ENCODE measurements around the gene STAM2. TPM values are rescaled to one million over a fixed set of nuclear protein-coding genes. Genes with fewer than 3 reads are reported as not detected.

STAM2 gene
- total RNA-seq, 4 donors from 2014 or later, result 19.4 to 29.9 (median 23.9) TPM

DNA sequence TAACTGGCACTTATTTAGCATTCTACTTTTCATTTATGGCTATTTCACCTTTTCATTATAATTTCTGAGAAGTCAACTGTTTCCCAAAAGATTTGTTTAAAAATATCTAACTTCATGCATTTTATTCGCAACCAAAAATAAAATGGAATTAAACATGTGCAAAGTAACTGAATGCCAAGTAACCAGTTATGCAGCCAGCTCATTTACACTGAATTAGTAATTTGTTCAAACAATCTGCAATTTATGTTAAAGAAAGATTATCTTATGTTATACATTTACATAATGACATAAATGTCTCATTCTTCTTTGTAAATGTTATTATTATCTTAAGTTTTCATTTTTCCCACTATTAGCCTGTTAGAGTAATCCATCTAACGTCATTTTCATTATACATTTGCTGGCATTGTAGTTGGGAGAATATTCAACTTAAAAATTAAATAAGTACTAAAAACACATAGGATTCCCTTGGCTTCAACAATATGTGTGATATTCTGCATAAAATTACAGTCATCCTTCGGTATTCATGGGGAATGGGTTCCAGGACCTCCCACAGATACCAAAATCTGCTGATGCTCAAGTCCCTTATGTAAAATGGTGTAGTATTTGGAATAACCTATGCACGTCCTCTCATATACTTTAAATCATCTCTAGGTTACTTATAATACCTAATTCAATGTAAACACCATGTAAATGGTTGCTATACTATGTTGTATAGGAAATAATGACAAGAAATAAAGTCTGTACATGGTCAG is 43.7 kb upstream of the STAM2 start:
- Histone ChIP-seq H3K4me3 (no peak overlapping the region), H3K27ac (replicated peaks in 1 of 4) (no peak overlapping the region), H3K9me3 (no peaks in the 10 kb centered on the region), H3K27me3 (no peaks in the 10 kb centered on the region), H3K4me1 (peaks cover 11 to 27% (median 20%) of the 10 kb centered on the region in 4 donors), H3K36me3 (no peaks in the 10 kb centered on the region)
- no peak for DNase-seq (ENCODE audit: extremely low spot score)
- 79% methylated on average over 4 of the region's 4 CpGs for WGBS
- TF ChIP-seq POLR2AphosphoS5 (IDR thresholded peaks at IDR 0.05) (no peak), EP300 (IDR thresholded peaks at IDR 0.05) (no peak), CTCF (IDR thresholded peaks at IDR 0.05) (no peak), POLR2A (IDR thresholded peaks at IDR 0.05; ENCODE audit: low read depth) (no peak)
- intact Hi-C loops (cut with DNase I), result no loop called here

DNA sequence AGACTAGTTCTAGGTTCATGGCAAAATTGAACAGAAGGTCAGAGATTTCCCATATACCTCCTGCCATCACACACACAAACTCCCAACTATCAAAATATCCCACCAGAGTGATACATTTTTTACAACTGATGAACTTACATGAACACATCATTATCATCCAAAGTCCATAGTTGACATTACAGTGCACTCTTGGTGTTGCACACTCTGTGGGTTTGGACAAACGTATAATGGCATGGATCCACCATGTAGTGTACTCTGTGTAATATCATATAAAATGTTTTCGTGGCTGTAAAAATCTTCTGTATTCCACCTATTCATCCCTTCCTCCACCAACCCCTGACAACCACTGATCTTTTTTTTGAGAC is 25.9 kb upstream of the STAM2 start:
- no peaks in the 10 kb centered on the region for H3K9me3 ChIP-seq
- WGBS, result 94% methylated on average over 2 of the region's 2 CpGs
- intact Hi-C loops (cut with DNase I), result no loop called here
- TF ChIP-seq EP300 (IDR thresholded peaks at IDR 0.05) (no peak), POLR2A (IDR thresholded peaks at IDR 0.05; ENCODE audit: low read depth) (no peak), CTCF (IDR thresholded peaks at IDR 0.05) (no peak), POLR2AphosphoS5 (IDR thresholded peaks at IDR 0.05) (no peak)
- H3K4me1 ChIP-seq, result no peaks in the 10 kb centered on the region
- H3K27me3 ChIP-seq, result no peaks in the 10 kb centered on the region
- H3K4me3 ChIP-seq, result no peak overlapping the region
- no peaks in the 10 kb centered on the region for H3K36me3 ChIP-seq
- no peak overlapping the region for H3K27ac ChIP-seq (replicated peaks in 1 of 4)
- DNase-seq (ENCODE audit: extremely low spot score), result no peak

- no peak overlapping the region for H3K4me3 ChIP-seq
- intact Hi-C loops (cut with DNase I), result no loop called here
Observed at GRCh38 chr2:152200565-152201465, 25.3 kb upstream of the STAM2 start.

DNA sequence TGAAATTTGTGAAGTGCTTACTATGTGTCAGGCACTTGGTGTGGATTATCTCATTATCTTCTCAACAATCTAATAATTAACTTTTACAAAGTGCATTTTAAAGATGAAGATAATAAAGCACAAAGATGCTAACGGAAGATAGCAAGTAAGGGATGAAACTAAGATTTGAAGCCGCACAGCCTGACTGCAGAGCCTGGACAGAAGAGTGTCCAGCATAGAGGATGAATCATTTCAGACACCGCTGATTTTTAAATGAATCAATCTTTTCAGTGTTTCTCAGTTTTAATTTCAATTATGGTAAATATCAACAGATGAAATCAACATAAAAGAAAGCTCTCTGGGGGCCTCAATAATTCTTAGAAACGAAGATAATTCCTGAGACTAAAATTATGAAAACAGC is 24.5 kb upstream of the STAM2 start:
- no peaks in the 10 kb centered on the region for H3K4me1 ChIP-seq
- TF ChIP-seq EP300 (IDR thresholded peaks at IDR 0.05), result no peak
- TF ChIP-seq POLR2AphosphoS5 (IDR thresholded peaks at IDR 0.05), result no peak
- no peak for TF ChIP-seq CTCF (IDR thresholded peaks at IDR 0.05)
- no peak for TF ChIP-seq POLR2A (IDR thresholded peaks at IDR 0.05; ENCODE audit: low read depth)
- H3K27me3 ChIP-seq, result no peaks in the 10 kb centered on the region
- intact Hi-C loops (cut with DNase I), result no loop called here
- DNase-seq (ENCODE audit: extremely low spot score), result no peak
- no peak overlapping the region for H3K27ac ChIP-seq (replicated peaks in 1 of 4)
- no peaks in the 10 kb centered on the region for H3K9me3 ChIP-seq
- 79% methylated on average over 4 of the region's 4 CpGs for WGBS
- no peaks in the 10 kb centered on the region for H3K36me3 ChIP-seq
- no peak overlapping the region for H3K4me3 ChIP-seq

More at GRCh38 chr2:152200565-152201465, 25.3 kb upstream of the STAM2 start:
- H3K36me3 ChIP-seq, result no peaks in the 10 kb centered on the region
- H3K4me1 ChIP-seq, result no peaks in the 10 kb centered on the region
- no peaks in the 10 kb centered on the region for H3K27me3 ChIP-seq
- H3K9me3 ChIP-seq, result no peaks in the 10 kb centered on the region
- H3K27ac ChIP-seq (replicated peaks in 1 of 4), result no peak overlapping the region
- DNase-seq (ENCODE audit: extremely low spot score), result peak; percentile 95
- TF ChIP-seq CTCF (IDR thresholded peaks at IDR 0.05), result no peak
- TF ChIP-seq POLR2AphosphoS5 (IDR thresholded peaks at IDR 0.05), result peak; percentile 33 to 36
- 53% methylated on average over 9 of the region's 9 CpGs for WGBS
